ENCODE data around the gene EXOC6B.

Gene EXOC6B

DNA sequence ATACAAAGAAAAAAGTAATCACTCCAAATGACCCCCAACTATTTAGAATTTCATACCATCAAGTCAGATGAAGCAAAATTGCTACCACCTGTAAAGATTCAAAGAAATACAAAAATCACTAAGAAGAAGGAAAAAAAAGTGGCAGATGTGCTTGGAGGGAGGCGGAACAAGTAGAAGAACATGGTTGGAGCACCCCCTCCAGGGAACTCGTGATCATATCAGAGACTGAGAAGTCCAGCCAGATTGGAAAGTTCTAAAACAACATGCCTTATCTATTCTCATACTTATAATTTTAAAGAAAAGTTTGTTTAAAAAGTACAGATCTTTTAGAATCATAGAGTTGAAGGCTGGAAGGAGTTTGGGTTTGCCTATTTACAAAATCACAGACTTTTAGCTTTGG, 564.8 kb downstream of the EXOC6B start:
- Histone ChIP-seq H3K36me3 (replicated peaks in 1 of 2; ENCODE audit: control insufficient read depth in 2 of 2, insufficient read depth in 2 of 2, low read length in 2 of 2) (no peaks in the 10 kb centered on the region), H3K4me2 (ENCODE audit: insufficient read depth, low read length, poor library complexity, severe bottlenecking) (no peak overlapping the region), H2AK5ac (ENCODE audit: low read depth, low read length) (no peak overlapping the region), H3K27me3 (ENCODE audit: control insufficient read depth in 3 of 3, insufficient read depth in 3 of 3, low read depth in 1 of 3, low read length in 3 of 3) (no peaks in the 10 kb centered on the region), H3K18ac (ENCODE audit: low read length) (no peak overlapping the region), H3K14ac (ENCODE audit: low read length) (no peak overlapping the region), H3K4ac (ENCODE audit: low read length) (no peak overlapping the region), H4K8ac (ENCODE audit: low read depth, low read length) (no peak overlapping the region), H2BK5ac (ENCODE audit: low read length) (no peak overlapping the region), H3K27ac (replicated peaks; ENCODE audit: low read length) (no peak overlapping the region), H2BK15ac (ENCODE audit: low read length) (no peak overlapping the region), H2BK12ac (ENCODE audit: low read length) (no peak overlapping the region), H2AFZ (ENCODE audit: low read length) (no peak overlapping the region), H3K4me1 (ENCODE audit: control insufficient read depth in 2 of 2, insufficient read depth in 1 of 2, low read depth in 1 of 2, low read length in 2 of 2) (no peaks in the 10 kb centered on the region), H3K4me3 (ENCODE audit: low read length in 2 of 2) (no peak overlapping the region), H4K91ac (ENCODE audit: low read depth, low read length, poor library complexity) (no peak overlapping the region), H2BK120ac (ENCODE audit: low read depth, low read length) (no peak overlapping the region), H3K23ac (ENCODE audit: low read depth, low read length, poor library complexity) (no peak overlapping the region), H3K9me3 (replicated peaks in 1 of 2; ENCODE audit: control insufficient read depth in 2 of 2, insufficient read depth in 1 of 2, low read depth in 1 of 2, low read length in 2 of 2) (no peaks in the 10 kb centered on the region), H3K79me1 (ENCODE audit: low read depth, low read length) (no peaks in the 10 kb centered on the region), H3K9ac (ENCODE audit: low read depth, low read length, poor library complexity) (no peak overlapping the region)
- no CpG with 5 or more reads among the region's 2 CpGs for WGBS, 2 donors (ENCODE audit: extremely low coverage in 2 of 2, insufficient read length in 2 of 2, insufficient replicate concordance in 1 of 2)
- no peak for DNase-seq (ENCODE audit: low spot score)

DNA sequence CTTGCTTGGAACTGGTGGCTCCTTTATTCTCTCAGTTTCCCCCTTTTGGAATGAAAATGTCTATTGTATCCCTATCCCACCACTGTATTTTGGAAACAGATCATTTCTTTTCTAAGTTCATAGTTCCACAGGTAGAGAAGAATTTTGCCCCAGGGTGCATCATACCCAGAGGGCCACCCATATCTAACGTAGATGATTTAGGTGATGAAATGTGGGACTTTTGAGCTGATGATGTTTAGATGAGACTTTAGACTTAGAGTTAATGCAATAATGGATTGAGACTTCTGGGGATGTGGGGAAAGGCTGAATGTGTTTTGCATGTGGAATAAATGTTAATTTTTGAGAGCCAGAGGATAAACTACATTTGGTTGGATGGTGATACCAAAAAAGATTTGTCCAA, 570.3 kb downstream of the EXOC6B start:
- H3K27ac ChIP-seq (replicated peaks; ENCODE audit: low read length) = no peak overlapping the region
- no peak overlapping the region for H4K8ac ChIP-seq (ENCODE audit: low read depth, low read length)
- H3K4me3 ChIP-seq (ENCODE audit: low read length in 2 of 2) = no peak overlapping the region
- no peak overlapping the region for H3K4ac ChIP-seq (ENCODE audit: low read length)
- H2BK5ac ChIP-seq (ENCODE audit: low read length) = no peak overlapping the region
- H3K18ac ChIP-seq (ENCODE audit: low read length) = no peak overlapping the region
- H2BK15ac ChIP-seq (ENCODE audit: low read length) = no peak overlapping the region
- no peak overlapping the region for H2AK5ac ChIP-seq (ENCODE audit: low read depth, low read length)
- no peak overlapping the region for H2BK12ac ChIP-seq (ENCODE audit: low read length)
- H3K9me3 ChIP-seq (replicated peaks in 1 of 2; ENCODE audit: control insufficient read depth in 2 of 2, insufficient read depth in 1 of 2, low read depth in 1 of 2, low read length in 2 of 2) = peaks cover 0 to 3% of the 10 kb centered on the region in 2 donors
- H2BK120ac ChIP-seq (ENCODE audit: low read depth, low read length) = no peak overlapping the region
- H3K9ac ChIP-seq (ENCODE audit: low read depth, low read length, poor library complexity) = no peak overlapping the region
- H3K79me1 ChIP-seq (ENCODE audit: low read depth, low read length) = no peaks in the 10 kb centered on the region
- no peak overlapping the region for H3K4me2 ChIP-seq (ENCODE audit: insufficient read depth, low read length, poor library complexity, severe bottlenecking)
- DNase-seq (ENCODE audit: low spot score) = no peak
- no peaks in the 10 kb centered on the region for H3K36me3 ChIP-seq (replicated peaks in 1 of 2; ENCODE audit: control insufficient read depth in 2 of 2, insufficient read depth in 2 of 2, low read length in 2 of 2)
- H2AFZ ChIP-seq (ENCODE audit: low read length) = no peak overlapping the region
- no peaks in the 10 kb centered on the region for H3K27me3 ChIP-seq (ENCODE audit: control insufficient read depth in 3 of 3, insufficient read depth in 3 of 3, low read depth in 1 of 3, low read length in 3 of 3)
- no peak overlapping the region for H3K23ac ChIP-seq (ENCODE audit: low read depth, low read length, poor library complexity)
- H4K91ac ChIP-seq (ENCODE audit: low read depth, low read length, poor library complexity) = no peak overlapping the region
- H3K4me1 ChIP-seq (ENCODE audit: control insufficient read depth in 2 of 2, insufficient read depth in 1 of 2, low read depth in 1 of 2, low read length in 2 of 2) = no peaks in the 10 kb centered on the region
- no peak overlapping the region for H3K14ac ChIP-seq (ENCODE audit: low read length)
- no CpG with 5 or more reads among the region's 1 CpG for WGBS, 2 donors (ENCODE audit: extremely low coverage in 2 of 2, insufficient read length in 2 of 2, insufficient replicate concordance in 1 of 2)

DNA sequence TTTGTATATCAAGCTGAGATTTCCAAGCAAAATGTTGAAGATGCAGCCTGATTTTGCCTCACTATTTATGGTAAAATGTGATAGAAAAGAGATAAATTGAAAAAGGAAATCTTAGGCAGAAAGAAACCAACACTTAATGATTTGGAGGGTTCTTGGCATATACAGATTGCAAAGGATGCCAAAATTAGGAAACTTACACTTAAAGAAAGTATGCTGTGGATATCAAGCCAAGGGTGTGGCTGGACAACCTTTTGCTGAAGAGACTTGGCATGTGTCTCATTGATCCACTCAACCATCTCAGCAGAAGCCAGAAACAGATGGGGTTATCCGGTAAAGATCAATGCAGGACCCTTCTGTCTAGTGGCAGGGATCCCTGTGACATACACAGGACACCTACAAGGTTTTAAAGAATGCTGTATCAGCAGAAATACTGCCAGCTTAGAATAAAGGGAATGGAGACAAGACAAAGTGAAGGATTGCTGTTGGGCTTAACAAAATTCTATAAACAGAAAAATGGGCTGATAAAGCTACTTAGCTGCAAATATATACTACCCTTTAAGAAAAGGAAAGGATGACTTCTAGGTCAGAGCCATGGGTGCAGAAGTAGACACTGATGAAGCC, 570.9 kb downstream of the EXOC6B start:
- no peak overlapping the region for H4K91ac ChIP-seq (ENCODE audit: low read depth, low read length, poor library complexity)
- no peak overlapping the region for H3K4ac ChIP-seq (ENCODE audit: low read length)
- no peaks in the 10 kb centered on the region for H3K79me1 ChIP-seq (ENCODE audit: low read depth, low read length)
- H3K4me2 ChIP-seq (ENCODE audit: insufficient read depth, low read length, poor library complexity, severe bottlenecking) = no peak overlapping the region
- no CpG with 5 or more reads among the region's 1 CpG for WGBS, 2 donors (ENCODE audit: extremely low coverage in 2 of 2, insufficient read length in 2 of 2, insufficient replicate concordance in 1 of 2)
- no peaks in the 10 kb centered on the region for H3K27me3 ChIP-seq (ENCODE audit: control insufficient read depth in 3 of 3, insufficient read depth in 3 of 3, low read depth in 1 of 3, low read length in 3 of 3)
- H3K9ac ChIP-seq (ENCODE audit: low read depth, low read length, poor library complexity) = no peak overlapping the region
- no peak overlapping the region for H2BK120ac ChIP-seq (ENCODE audit: low read depth, low read length)
- no peak overlapping the region for H2AFZ ChIP-seq (ENCODE audit: low read length)
- no peak overlapping the region for H3K4me3 ChIP-seq (ENCODE audit: low read length in 2 of 2)
- H2BK15ac ChIP-seq (ENCODE audit: low read length) = no peak overlapping the region
- H3K18ac ChIP-seq (ENCODE audit: low read length) = no peak overlapping the region
- H2BK12ac ChIP-seq (ENCODE audit: low read length) = no peak overlapping the region
- no peak overlapping the region for H4K8ac ChIP-seq (ENCODE audit: low read depth, low read length)
- H2AK5ac ChIP-seq (ENCODE audit: low read depth, low read length) = no peak overlapping the region
- no peak overlapping the region for H2BK5ac ChIP-seq (ENCODE audit: low read length)
- no peak overlapping the region for H3K14ac ChIP-seq (ENCODE audit: low read length)
- peaks cover 0 to 3% of the 10 kb centered on the region in 2 donors for H3K9me3 ChIP-seq (replicated peaks in 1 of 2; ENCODE audit: control insufficient read depth in 2 of 2, insufficient read depth in 1 of 2, low read depth in 1 of 2, low read length in 2 of 2)
- no peak overlapping the region for H3K27ac ChIP-seq (replicated peaks; ENCODE audit: low read length)
- no peak overlapping the region for H3K23ac ChIP-seq (ENCODE audit: low read depth, low read length, poor library complexity)
- no peaks in the 10 kb centered on the region for H3K4me1 ChIP-seq (ENCODE audit: control insufficient read depth in 2 of 2, insufficient read depth in 1 of 2, low read depth in 1 of 2, low read length in 2 of 2)
- DNase-seq (ENCODE audit: low spot score) = no peak
- no peaks in the 10 kb centered on the region for H3K36me3 ChIP-seq (replicated peaks in 1 of 2; ENCODE audit: control insufficient read depth in 2 of 2, insufficient read depth in 2 of 2, low read length in 2 of 2)

DNA sequence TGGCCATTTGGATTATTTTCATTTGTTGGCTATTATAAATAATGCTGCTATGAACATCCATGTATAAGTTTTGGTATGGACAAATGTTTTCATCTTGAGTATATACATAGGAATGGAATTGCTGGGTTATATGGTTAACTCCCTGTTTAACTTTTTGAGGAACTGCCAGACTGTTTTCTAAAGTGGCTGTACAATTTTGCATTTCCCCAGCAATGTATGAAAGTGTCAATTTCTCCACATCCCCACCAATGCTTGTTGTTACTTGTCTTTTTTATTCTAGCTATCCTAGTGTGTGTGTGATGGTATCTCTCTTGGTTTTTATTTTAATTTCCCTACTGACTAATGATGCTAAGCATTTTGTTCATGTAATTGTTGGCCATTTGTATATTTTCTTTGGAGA, 587.5 kb downstream of the EXOC6B start:
- Histone ChIP-seq H3K4ac (ENCODE audit: low read length) (no peak overlapping the region), H2BK120ac (ENCODE audit: low read depth, low read length) (no peak overlapping the region), H2BK12ac (ENCODE audit: low read length) (no peak overlapping the region), H3K79me1 (ENCODE audit: low read depth, low read length) (peaks cover 3% of the 10 kb centered on the region), H3K27ac (replicated peaks; ENCODE audit: low read length) (no peak overlapping the region), H3K9ac (ENCODE audit: low read depth, low read length, poor library complexity) (no peak overlapping the region), H3K36me3 (replicated peaks in 1 of 2; ENCODE audit: control insufficient read depth in 2 of 2, insufficient read depth in 2 of 2, low read length in 2 of 2) (no peaks in the 10 kb centered on the region), H3K27me3 (ENCODE audit: control insufficient read depth in 3 of 3, insufficient read depth in 3 of 3, low read depth in 1 of 3, low read length in 3 of 3) (no peaks in the 10 kb centered on the region), H3K9me3 (replicated peaks in 1 of 2; ENCODE audit: control insufficient read depth in 2 of 2, insufficient read depth in 1 of 2, low read depth in 1 of 2, low read length in 2 of 2) (no peaks in the 10 kb centered on the region), H3K4me3 (ENCODE audit: low read length in 2 of 2) (no peak overlapping the region), H3K23ac (ENCODE audit: low read depth, low read length, poor library complexity) (no peak overlapping the region), H3K18ac (ENCODE audit: low read length) (no peak overlapping the region), H4K8ac (ENCODE audit: low read depth, low read length) (no peak overlapping the region), H3K4me2 (ENCODE audit: insufficient read depth, low read length, poor library complexity, severe bottlenecking) (no peak overlapping the region), H2AK5ac (ENCODE audit: low read depth, low read length) (no peak overlapping the region), H2BK5ac (ENCODE audit: low read length) (no peak overlapping the region), H3K14ac (ENCODE audit: low read length) (no peak overlapping the region), H2AFZ (ENCODE audit: low read length) (no peak overlapping the region), H4K91ac (ENCODE audit: low read depth, low read length, poor library complexity) (no peak overlapping the region), H2BK15ac (ENCODE audit: low read length) (no peak overlapping the region), H3K4me1 (ENCODE audit: control insufficient read depth in 2 of 2, insufficient read depth in 1 of 2, low read depth in 1 of 2, low read length in 2 of 2) (no peaks in the 10 kb centered on the region)
- DNase-seq (ENCODE audit: low spot score) = no peak

Data from neuronal stem cell (in vitro differentiated cells).